HepG2 (cell line): ENCODE results near the gene FBXO5. TPM values are rescaled to one million over a fixed set of nuclear protein-coding genes. Genes with fewer than 3 reads are reported as not detected.

ENCODE experiments used
- JARID2 ChIP-seq: sonication (generic); formaldehyde crosslinking; IDR thresholded peaks from 2 replicates; pipeline ENCODE4 v1.8.1; 2023; ENCODE audit warnings: missing genetic modification reagents, inconsistent platforms; ENCODE audit not compliant: insufficient replicate concordance
- JUNB ChIP-seq: sonication (generic); formaldehyde crosslinking; IDR thresholded peaks from 2 replicates; pipeline ENCODE4 v1.8.0; 2022; ENCODE audit warnings: missing genetic modification reagents, mild to moderate bottlenecking, borderline replicate concordance
- KDM2A ChIP-seq: sonication (generic); formaldehyde crosslinking; IDR thresholded peaks from 2 replicates; pipeline ENCODE4 v1.4.0; 2020; ENCODE audit warnings: low read depth, missing genetic modification reagents, borderline replicate concordance
- MTA3 ChIP-seq: sonication (generic); formaldehyde crosslinking; IDR thresholded peaks from 2 replicates; pipeline ENCODE4 v1.4.0; 2020; ENCODE audit warnings: missing genetic modification reagents
- PRMT3 ChIP-seq: sonication (generic); formaldehyde crosslinking; IDR thresholded peaks from 2 replicates; pipeline ENCODE4 v1.8.1; 2022; ENCODE audit warnings: low read depth, mild to moderate bottlenecking, moderate library complexity, missing genetic modification reagents, borderline replicate concordance
- RFX1 ChIP-seq: fragments of 450-650 bp; IDR thresholded peaks from 2 replicates; pipeline ENCODE4 v1.6.1; 2017
- SIX1 ChIP-seq: sonication (generic); formaldehyde crosslinking; IDR thresholded peaks from 2 replicates; pipeline ENCODE4 v1.4.0; 2020; ENCODE audit warnings: missing genetic modification reagents, borderline replicate concordance
- SMYD3 ChIP-seq: sonication (generic); formaldehyde crosslinking; IDR thresholded peaks from 2 replicates; pipeline ENCODE4 v1.8.1; 2023; ENCODE audit warnings: mild to moderate bottlenecking, missing genetic modification reagents
- TOE1 ChIP-seq: sonication (generic); formaldehyde crosslinking; IDR thresholded peaks from 2 replicates; pipeline ENCODE4 v1.4.0; 2020; ENCODE audit warnings: mild to moderate bottlenecking, missing genetic modification reagents
- ZNF556 ChIP-seq: sonication (generic); formaldehyde crosslinking; IDR thresholded peaks from 2 replicates; pipeline ENCODE4 v1.4.0; 2020; ENCODE audit warnings: mild to moderate bottlenecking, missing genetic modification reagents, borderline replicate concordance
- ZNF770 ChIP-seq: sonication (generic); formaldehyde crosslinking; IDR thresholded peaks from 2 replicates; pipeline ENCODE4 v1.5.0; 2020; ENCODE audit warnings: mild to moderate bottlenecking, missing genetic modification reagents
- ZSCAN21 ChIP-seq: sonication (generic); formaldehyde crosslinking; IDR thresholded peaks from 2 replicates; pipeline ENCODE4 v1.8.0; 2022; ENCODE audit warnings: mild to moderate bottlenecking, missing genetic modification reagents, moderate library complexity, borderline replicate concordance
- ZSCAN30 ChIP-seq: sonication (generic); formaldehyde crosslinking; IDR thresholded peaks from 2 replicates; pipeline ENCODE4 v1.5.0; 2020; ENCODE audit warnings: mild to moderate bottlenecking, missing genetic modification reagents
- polyA plus RNA-seq, 8 experiments: library from polyadenylated mRNA; depleted of rRNA in 3 of 8; stranded (reverse) in 7 of 8; unstranded in 1 of 8; fragments of >200 nt; fragmentation: Illumina TruSeq in 4 of 8; extraction: Trizol in 4 of 8; gene quantifications; 2 replicates each; pipeline versions ENCODE4 v1.2.1 to v1.2.3, GENCODE V29; 2011 to 2016; ENCODE audit warnings: low read depth in 4 of 8, missing spikeins in 1 of 8, mixed read lengths in 1 of 8; ENCODE audit not compliant: insufficient read depth in 1 of 8
- total RNA-seq, 5 experiments: library from RNA; depleted of rRNA; stranded (reverse); fragments of >200 nt; fragmentation: Illumina TruSeq; extraction: Trizol; gene quantifications; 2 replicates each; pipeline ENCODE4 v1.2.3, GENCODE V29; 2016; ENCODE audit warnings: low read depth in 1 of 5
- TF ChIP-seq, protein P1 (sequence below): sonication (generic); formaldehyde crosslinking; IDR thresholded peaks from 2 replicates; pipeline ENCODE4 v1.8.0; 2022; ENCODE audit warnings: low read depth, missing genetic modification reagents
- TF ChIP-seq, protein P2 (sequence below): sonication (generic); formaldehyde crosslinking; IDR thresholded peaks from 2 replicates; pipeline ENCODE4 v1.5.0; 2020; ENCODE audit warnings: mild to moderate bottlenecking, missing genetic modification reagents, borderline replicate concordance
- TF ChIP-seq, protein P3 (sequence below): sonication (generic); formaldehyde crosslinking; IDR thresholded peaks from 2 replicates; pipeline ENCODE4 v1.5.0; 2020; ENCODE audit warnings: missing genetic modification reagents
- TF ChIP-seq, protein P4 (sequence below): sonication (generic); formaldehyde crosslinking; IDR thresholded peaks from 2 replicates; pipeline ENCODE4 v1.8.1; 2023; ENCODE audit warnings: mild to moderate bottlenecking, missing genetic modification reagents, borderline replicate concordance

The FBXO5 gene
- total and polyA plus RNA-seq, 2 of the 13 experiments (the other 11 are each of a cell fraction or from before 2014, with no cell fraction given) = 15.8 to 41.5 TPM

GRCh38 chr6:152983637-152984512, 1.0 kb upstream of the FBXO5 start (continued):
- TF ChIP-seq ZNF770 (peak; percentile 86), RFX1 (no peak), ZSCAN30 (CRISPR knock-in tag) (peak; percentile 87; the same call in 1 of the 2 replicates), KDM2A (CRISPR knock-in tag) (peak; percentile 51; the same call in 1 of the 2 replicates), PRMT3 (CRISPR knock-in tag) (no peak), JARID2 (CRISPR knock-in tag) (no peak), SIX1 (CRISPR knock-in tag) (no peak), SMYD3 (CRISPR knock-in tag) (no peak), TOE1 (CRISPR knock-in tag) (no peak; the same call in 1 of the 2 replicates), ZNF556 (CRISPR knock-in tag) (peak; percentile 85; the same call in 1 of the 2 replicates), MTA3 (CRISPR knock-in tag) (no peak), JUNB (CRISPR knock-in tag) (peak; percentile 15; the same call in 1 of the 2 replicates), ZSCAN21 (CRISPR knock-in tag) (no peak)
- TF ChIP-seq, protein P1, sequence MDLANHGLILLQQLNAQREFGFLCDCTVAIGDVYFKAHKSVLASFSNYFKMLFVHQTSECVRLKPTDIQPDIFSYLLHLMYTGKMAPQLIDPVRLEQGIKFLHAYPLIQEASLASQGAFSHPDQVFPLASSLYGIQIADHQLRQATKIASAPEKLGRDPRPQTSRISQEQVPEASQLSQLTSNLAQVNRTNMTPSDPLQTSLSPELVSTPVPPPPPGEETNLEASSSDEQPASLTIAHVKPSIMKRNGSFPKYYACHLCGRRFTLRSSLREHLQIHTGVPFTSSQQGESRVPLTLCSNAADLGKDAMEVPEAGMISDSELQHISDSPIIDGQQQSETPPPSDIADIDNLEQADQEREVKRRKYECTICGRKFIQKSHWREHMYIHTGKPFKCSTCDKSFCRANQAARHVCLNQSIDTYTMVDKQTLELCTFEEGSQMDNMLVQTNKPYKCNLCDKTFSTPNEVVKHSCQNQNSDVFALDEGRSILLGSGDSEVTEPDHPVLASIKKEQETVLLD = no peak
- TF ChIP-seq, protein P2, sequence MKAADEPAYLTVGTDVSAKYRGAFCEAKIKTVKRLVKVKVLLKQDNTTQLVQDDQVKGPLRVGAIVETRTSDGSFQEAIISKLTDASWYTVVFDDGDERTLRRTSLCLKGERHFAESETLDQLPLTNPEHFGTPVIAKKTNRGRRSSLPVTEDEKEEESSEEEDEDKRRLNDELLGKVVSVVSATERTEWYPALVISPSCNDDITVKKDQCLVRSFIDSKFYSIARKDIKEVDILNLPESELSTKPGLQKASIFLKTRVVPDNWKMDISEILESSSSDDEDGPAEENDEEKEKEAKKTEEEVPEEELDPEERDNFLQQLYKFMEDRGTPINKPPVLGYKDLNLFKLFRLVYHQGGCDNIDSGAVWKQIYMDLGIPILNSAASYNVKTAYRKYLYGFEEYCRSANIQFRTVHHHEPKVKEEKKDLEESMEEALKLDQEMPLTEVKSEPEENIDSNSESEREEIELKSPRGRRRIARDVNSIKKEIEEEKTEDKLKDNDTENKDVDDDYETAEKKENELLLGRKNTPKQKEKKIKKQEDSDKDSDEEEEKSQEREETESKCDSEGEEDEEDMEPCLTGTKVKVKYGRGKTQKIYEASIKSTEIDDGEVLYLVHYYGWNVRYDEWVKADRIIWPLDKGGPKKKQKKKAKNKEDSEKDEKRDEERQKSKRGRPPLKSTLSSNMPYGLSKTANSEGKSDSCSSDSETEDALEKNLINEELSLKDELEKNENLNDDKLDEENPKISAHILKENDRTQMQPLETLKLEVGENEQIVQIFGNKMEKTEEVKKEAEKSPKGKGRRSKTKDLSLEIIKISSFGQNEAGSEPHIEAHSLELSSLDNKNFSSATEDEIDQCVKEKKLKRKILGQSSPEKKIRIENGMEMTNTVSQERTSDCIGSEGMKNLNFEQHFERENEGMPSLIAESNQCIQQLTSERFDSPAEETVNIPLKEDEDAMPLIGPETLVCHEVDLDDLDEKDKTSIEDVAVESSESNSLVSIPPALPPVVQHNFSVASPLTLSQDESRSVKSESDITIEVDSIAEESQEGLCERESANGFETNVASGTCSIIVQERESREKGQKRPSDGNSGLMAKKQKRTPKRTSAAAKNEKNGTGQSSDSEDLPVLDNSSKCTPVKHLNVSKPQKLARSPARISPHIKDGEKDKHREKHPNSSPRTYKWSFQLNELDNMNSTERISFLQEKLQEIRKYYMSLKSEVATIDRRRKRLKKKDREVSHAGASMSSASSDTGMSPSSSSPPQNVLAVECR = no peak
- TF ChIP-seq, protein P3, sequence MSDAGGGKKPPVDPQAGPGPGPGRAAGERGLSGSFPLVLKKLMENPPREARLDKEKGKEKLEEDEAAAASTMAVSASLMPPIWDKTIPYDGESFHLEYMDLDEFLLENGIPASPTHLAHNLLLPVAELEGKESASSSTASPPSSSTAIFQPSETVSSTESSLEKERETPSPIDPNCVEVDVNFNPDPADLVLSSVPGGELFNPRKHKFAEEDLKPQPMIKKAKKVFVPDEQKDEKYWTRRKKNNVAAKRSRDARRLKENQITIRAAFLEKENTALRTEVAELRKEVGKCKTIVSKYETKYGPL (CRISPR knock-in tag) = no peak
- TF ChIP-seq, protein P4, sequence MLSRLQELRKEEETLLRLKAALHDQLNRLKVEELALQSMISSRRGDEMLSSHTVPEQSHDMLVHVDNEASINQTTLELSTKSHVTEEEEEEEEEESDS = no peak
